Body of pancreas (tissue), 4 donors: ENCODE results near the gene NOX3. TPM values are rescaled to one million over a fixed set of nuclear protein-coding genes. Genes with fewer than 3 reads are reported as not detected.

ENCODE experiments used
- ATAC-seq: fragments of 150-250 bp; one replicate; pipeline ENCODE4 v1.9.1; 2016
- DNase-seq, 4 donors: peaks; one replicate each; pipeline ENCODE4 v3.0.0-alpha.2; 2019
- H3K27ac ChIP-seq, 4 donors: fragments of 200-600 bp; sonication (generic); 1 replicate in 3 of 4; 2 replicates in 1 of 4; pipeline versions ENCODE4 v1.5.1 to v1.6.1; 2016 to 2019; ENCODE audit warnings: mild to moderate bottlenecking in 1 of 4, mixed read lengths in 1 of 4, moderate library complexity in 1 of 4
- H3K27me3 ChIP-seq, 2 donors: fragments of 200-600 bp; sonication (generic); one replicate each; pipeline ENCODE4 v1.6.0; 2016; ENCODE audit warnings: mild to moderate bottlenecking in 1 of 2
- H3K36me3 ChIP-seq, 2 donors: fragments of 200-600 bp; sonication (generic); replicated peaks in 1 of 2; 2 replicates each; pipeline ENCODE4 v1.5.1; 2016; ENCODE audit warnings: low read depth in 2 of 2; ENCODE audit not compliant: insufficient read depth in 1 of 2
- H3K4me1 ChIP-seq: fragments of 200-600 bp; sonication (generic); one replicate; pipeline ENCODE4 v1.6.0; 2016
- H3K4me3 ChIP-seq, 2 donors: fragments of 200-600 bp; sonication (generic); 1 replicate in 1 of 2; 2 replicates in 1 of 2; pipeline ENCODE4 v1.5.1; 2016 to 2019
- H3K9me3 ChIP-seq, 3 donors: fragments of 200-600 bp; sonication (generic); 1 replicate in 2 of 3; 2 replicates in 1 of 3; pipeline ENCODE4 v1.5.1; 2016
- CTCF ChIP-seq, 7 experiments: fragments of 450-650 bp in 4 of 7; fragments of 200-600 bp in 3 of 7; sonication (generic) in 3 of 7; IDR thresholded peaks; one replicate each; pipeline ENCODE4 v1.5.1; 2016 to 2019; ENCODE audit warnings: antibody characterized with exemption in 7 of 7
- POLR2A ChIP-seq, 3 donors: fragments of 450-650 bp; IDR thresholded peaks; one replicate each; pipeline ENCODE4 v1.6.1; 2016; ENCODE audit warnings: antibody characterized with exemption in 3 of 3, mild to moderate bottlenecking in 2 of 3
- WGBS, 2 donors: methylation state at CpG; one replicate each; pipeline ENCODE4 v1.1.5; 2017; 5-methylcytosine and 5-hydroxymethylcytosine counted together
- intact Hi-C: fragments of 100-400 bp; cut with DNase I; formaldehyde crosslinking; loops from one replicate; pipeline ENCODE4 v1.15.1; 2023
- total RNA-seq, 2 donors: library from RNA; depleted of rRNA; stranded (reverse); fragments of >200 nt; gene quantifications; one replicate each; pipeline ENCODE4 v1.1.0, GENCODE V29; 2016

NOX3 gene
- total RNA-seq, 2 donors from 2014 or later, result not detected

DNA sequence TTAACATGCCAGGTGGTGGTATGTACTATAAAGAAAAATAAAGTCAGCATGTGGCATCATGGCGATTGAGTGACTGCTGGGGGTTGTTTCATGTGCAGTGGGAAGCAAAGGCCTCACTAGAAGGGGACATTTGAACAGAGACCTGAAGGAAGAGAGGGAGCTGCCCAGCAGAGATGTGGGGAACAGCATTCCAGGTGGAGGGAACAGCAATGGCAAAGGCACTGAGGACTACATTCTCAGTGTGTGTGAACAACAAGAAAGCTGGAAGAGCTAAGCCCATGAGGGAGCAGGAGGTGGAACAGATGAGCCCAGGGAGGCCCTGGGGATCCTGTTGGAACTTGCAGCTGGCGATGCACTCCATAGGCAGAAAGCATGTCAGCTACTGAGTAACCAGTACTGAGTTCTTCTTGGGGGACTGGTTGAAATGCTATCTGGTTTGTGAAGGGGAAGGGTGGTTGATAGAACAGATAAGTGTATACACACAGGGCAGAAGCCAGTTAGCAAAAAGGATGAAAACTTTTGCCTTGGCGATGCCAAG is 29.2 kb downstream of the NOX3 start:
- no peak overlapping the region for H3K4me3 ChIP-seq
- ATAC-seq (no peak), DNase-seq (no peak)
- no peaks in the 10 kb centered on the region for H3K36me3 ChIP-seq
- TF ChIP-seq POLR2A (IDR thresholded peaks at IDR 0.05), result no peak
- no peak for TF ChIP-seq CTCF (IDR thresholded peaks at IDR 0.05)
- no peaks in the 10 kb centered on the region for H3K27me3 ChIP-seq
- H3K9me3 ChIP-seq, result no peaks in the 10 kb centered on the region
- intact Hi-C loops, result no loop called here
- WGBS, 2 donors, result 82 to 92% methylated on average over 3 of the region's 3 CpGs
- H3K27ac ChIP-seq, result no peak overlapping the region
- H3K4me1 ChIP-seq, result no peaks in the 10 kb centered on the region

DNA sequence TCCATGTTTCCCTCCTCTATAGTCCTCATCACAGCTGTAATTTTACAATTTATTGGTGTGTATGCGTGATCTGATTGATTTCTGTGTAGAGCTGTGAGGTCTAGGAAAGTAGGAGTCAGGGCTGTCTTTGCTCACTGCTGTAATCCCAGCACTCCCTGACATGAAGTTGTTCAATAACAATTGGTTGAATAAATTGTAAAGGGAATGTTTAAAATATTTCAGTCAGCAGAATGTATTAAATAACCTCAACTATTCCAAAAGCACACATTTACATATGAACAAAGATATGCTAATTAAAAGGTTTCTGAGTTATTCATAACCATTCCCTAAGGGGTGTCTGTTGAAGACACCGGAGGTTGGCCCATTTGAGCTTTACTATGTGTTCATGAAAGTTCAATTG is 31.5 kb downstream of the NOX3 start:
- no peak for TF ChIP-seq POLR2A (IDR thresholded peaks at IDR 0.05)
- no peak for TF ChIP-seq CTCF (IDR thresholded peaks at IDR 0.05)
- H3K4me1 ChIP-seq, result no peaks in the 10 kb centered on the region
- no peak overlapping the region for H3K4me3 ChIP-seq
- DNase-seq, result no peak
- H3K27ac ChIP-seq, result no peak overlapping the region
- H3K27me3 ChIP-seq, result no peaks in the 10 kb centered on the region
- intact Hi-C loops, result no loop called here
- 85 to 92% methylated on average over 2 of the region's 2 CpGs for WGBS, 2 donors
- no peaks in the 10 kb centered on the region for H3K36me3 ChIP-seq
- ATAC-seq, result no peak
- H3K9me3 ChIP-seq, result no peaks in the 10 kb centered on the region

DNA sequence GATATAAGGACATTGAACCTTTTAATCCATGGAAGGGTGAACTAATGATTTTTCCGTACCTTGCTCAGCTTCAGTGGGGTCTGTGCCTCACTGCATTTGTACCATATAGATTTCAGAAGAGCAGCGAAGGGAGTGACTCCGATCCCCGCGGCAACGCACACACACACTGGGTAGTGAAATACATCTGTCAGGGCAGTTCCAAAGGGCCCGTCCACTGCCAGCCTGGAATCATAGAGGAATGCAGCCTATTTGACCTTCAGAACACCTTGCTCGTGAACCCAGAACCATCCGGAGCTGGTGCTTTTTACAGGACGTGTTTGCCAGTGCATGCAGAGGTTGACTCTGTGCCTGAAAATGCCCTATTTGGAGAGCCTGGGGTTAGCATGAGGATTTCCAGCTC is 33.0 kb downstream of the NOX3 start:
- no peak for DNase-seq
- H3K4me3 ChIP-seq, result no peak overlapping the region
- H3K9me3 ChIP-seq, result no peaks in the 10 kb centered on the region
- no peak for TF ChIP-seq CTCF (IDR thresholded peaks at IDR 0.05)
- TF ChIP-seq POLR2A (IDR thresholded peaks at IDR 0.05), result no peak
- no peaks in the 10 kb centered on the region for H3K4me1 ChIP-seq
- intact Hi-C loops, result no loop called here
- no peaks in the 10 kb centered on the region for H3K27me3 ChIP-seq
- WGBS, 2 donors, result 83 to 85% methylated on average over 9 to 10 of the region's 10 CpGs
- H3K27ac ChIP-seq, result no peak overlapping the region
- no peaks in the 10 kb centered on the region for H3K36me3 ChIP-seq
- no peak for ATAC-seq

- ATAC-seq, result no peak
- Histone ChIP-seq H3K4me3 (no peak overlapping the region), H3K36me3 (no peaks in the 10 kb centered on the region), H3K9me3 (no peaks in the 10 kb centered on the region), H3K27me3 (no peaks in the 10 kb centered on the region), H3K4me1 (peaks cover 3% of the 10 kb centered on the region), H3K27ac (no peak overlapping the region)
- TF ChIP-seq CTCF (IDR thresholded peaks at IDR 0.05) (no peak), POLR2A (IDR thresholded peaks at IDR 0.05) (no peak)
- 78 to 85% methylated on average over 2 of the region's 2 CpGs for WGBS, 2 donors
- intact Hi-C loops, result no loop called here
- DNase-seq, result no peak
Observed at GRCh38 chr6:155420492-155420891, 35.1 kb downstream of the NOX3 start.

- no peak overlapping the region for H3K27ac ChIP-seq
- DNase-seq (no peak), ATAC-seq (no peak)
- WGBS, 2 donors, result 78 to 84% methylated on average over 4 of the region's 4 CpGs
- H3K9me3 ChIP-seq, result no peaks in the 10 kb centered on the region
- no peak overlapping the region for H3K4me3 ChIP-seq
- peaks cover 3% of the 10 kb centered on the region for H3K4me1 ChIP-seq
- H3K27me3 ChIP-seq, result no peaks in the 10 kb centered on the region
- intact Hi-C loops, result no loop called here
- TF ChIP-seq POLR2A (IDR thresholded peaks at IDR 0.05) (no peak), CTCF (IDR thresholded peaks at IDR 0.05) (no peak)
- H3K36me3 ChIP-seq, result no peaks in the 10 kb centered on the region
Observed at GRCh38 chr6:155419161-155419560, 36.5 kb downstream of the NOX3 start.
